Neural progenitor cell (in vitro differentiated cells): ENCODE measurements around the gene MYL11. TPM values are rescaled to one million over a fixed set of nuclear protein-coding genes. Genes with fewer than 3 reads are reported as not detected.

ENCODE experiments used
- DNase-seq: peaks from one replicate; pipeline ENCODE4 v3.0.0-alpha.2; 2016; ENCODE audit warnings: low spot score
- H2AFZ ChIP-seq: fragments of 200-600 bp; sonication (generic); replicated peaks from 2 replicates; pipeline ENCODE4 v1.6.1; 2016; ENCODE audit warnings: antibody characterized with exemption
- H3F3A ChIP-seq: fragments of 200-600 bp; sonication (generic); 2 replicates; pipeline ENCODE4 v1.6.1; 2016; ENCODE audit warnings: antibody characterized with exemption, low read depth
- H3K27ac ChIP-seq: fragments of 200-600 bp; sonication (generic); 2 replicates; pipeline ENCODE4 v1.5.1; 2016; ENCODE audit warnings: mild to moderate bottlenecking
- H3K27me3 ChIP-seq: fragments of 200-600 bp; sonication (generic); 2 replicates; pipeline ENCODE4 v1.6.1; 2016; ENCODE audit warnings: mild to moderate bottlenecking, moderate library complexity
- H3K36me3 ChIP-seq: fragments of 200-600 bp; sonication (generic); 2 replicates; pipeline ENCODE4 v1.5.1; 2016
- H3K4me1 ChIP-seq: fragments of 200-600 bp; sonication (generic); 2 replicates; pipeline ENCODE4 v1.6.1; 2016; ENCODE audit warnings: mixed run types
- H3K4me2 ChIP-seq: fragments of 200-600 bp; sonication (generic); 2 replicates; pipeline ENCODE4 v1.6.1; 2016
- H3K4me3 ChIP-seq: fragments of 200-600 bp; sonication (generic); 2 replicates; pipeline ENCODE4 v1.5.1; 2016
- H3K79me2 ChIP-seq: fragments of 200-600 bp; sonication (generic); 2 replicates; pipeline ENCODE4 v1.6.1; 2016; ENCODE audit warnings: low read depth
- H3K9ac ChIP-seq: fragments of 200-600 bp; sonication (generic); 2 replicates; pipeline ENCODE4 v1.6.1; 2016
- H3K9me3 ChIP-seq: fragments of 200-600 bp; sonication (generic); 2 replicates; pipeline ENCODE4 v1.5.1; 2016; ENCODE audit warnings: low read depth
- H4K20me1 ChIP-seq: fragments of 200-600 bp; sonication (generic); 2 replicates; pipeline ENCODE4 v1.6.1; 2016; ENCODE audit warnings: low read depth
- H3K27ac Mint-ChIP-seq: 3 replicates; pipeline ENCODE4 v1.8.0; 2021; ENCODE audit warnings: mixed read lengths
- H3K27me3 Mint-ChIP-seq: 2 replicates; pipeline ENCODE4 v1.8.0; 2022; ENCODE audit warnings: low read depth, mild to moderate bottlenecking, inconsistent platforms, moderate library complexity, mixed read lengths; ENCODE audit not compliant: insufficient read depth
- H3K36me3 Mint-ChIP-seq: 3 replicates; pipeline ENCODE4 v1.8.0; 2021; ENCODE audit warnings: mixed read lengths
- H3K4me1 Mint-ChIP-seq: 3 replicates; pipeline ENCODE4 v1.8.0; 2021; ENCODE audit warnings: mixed read lengths
- H3K4me3 Mint-ChIP-seq: 3 replicates; pipeline ENCODE4 v1.8.0; 2021; ENCODE audit warnings: mild to moderate bottlenecking, moderate library complexity, mixed read lengths
- H3K9me3 Mint-ChIP-seq: 3 replicates; pipeline ENCODE4 v1.8.0; 2020; ENCODE audit warnings: mixed read lengths
- EZH2 ChIP-seq: fragments of 200-600 bp; sonication (generic); IDR thresholded peaks from 2 replicates; pipeline ENCODE4 v1.6.1; 2017; ENCODE audit warnings: antibody characterized with exemption, mild to moderate bottlenecking, moderate library complexity
- EZH2phosphoT487 ChIP-seq: fragments of 200-600 bp; sonication (generic); IDR thresholded peaks from 2 replicates; pipeline ENCODE4 v1.6.1; 2017; ENCODE audit warnings: antibody characterized with exemption
- total RNA-seq: library from RNA; depleted of rRNA; stranded (reverse); fragments of >200 nt; gene quantifications from 2 replicates; pipeline ENCODE4 v1.2.3, GENCODE V29; 2015; ENCODE audit warnings: low replicate concordance
- TF ChIP-seq, protein P1 (sequence below): fragments of 200-600 bp; sonication (generic); IDR thresholded peaks from 2 replicates; pipeline ENCODE4 v1.5.1; 2017; ENCODE audit warnings: antibody characterized with exemption, mild to moderate bottlenecking

Gene MYL11
- total RNA-seq, 1 donor from 2014 or later = 4.1 TPM

- Mint-ChIP-seq H3K4me1 (peaks cover 26% of the 10 kb centered on the region), H3K27me3 (peaks cover 2% of the 10 kb centered on the region), H3K36me3 (peaks cover 3% of the 10 kb centered on the region), H3K4me3 (no peak within 1 kb of the TSS), H3K27ac (peak within 1 kb of the TSS; percentile 14), H3K9me3 (no peaks in the 10 kb centered on the region)
- H3K79me2 ChIP-seq = peaks cover 16% of the 10 kb centered on the region
- no peak within 1 kb of the TSS for H3K4me2 ChIP-seq
- peaks cover 6% of the 10 kb centered on the region for H4K20me1 ChIP-seq
- no peak within 1 kb of the TSS for H2AFZ ChIP-seq
- no peak within 1 kb of the TSS for H3K27ac ChIP-seq
- no peaks in the 10 kb centered on the region for H3K9me3 ChIP-seq
- H3K9ac ChIP-seq = no peak within 1 kb of the TSS
- no peaks in the 10 kb centered on the region for H3K27me3 ChIP-seq
- TF ChIP-seq, protein P1, sequence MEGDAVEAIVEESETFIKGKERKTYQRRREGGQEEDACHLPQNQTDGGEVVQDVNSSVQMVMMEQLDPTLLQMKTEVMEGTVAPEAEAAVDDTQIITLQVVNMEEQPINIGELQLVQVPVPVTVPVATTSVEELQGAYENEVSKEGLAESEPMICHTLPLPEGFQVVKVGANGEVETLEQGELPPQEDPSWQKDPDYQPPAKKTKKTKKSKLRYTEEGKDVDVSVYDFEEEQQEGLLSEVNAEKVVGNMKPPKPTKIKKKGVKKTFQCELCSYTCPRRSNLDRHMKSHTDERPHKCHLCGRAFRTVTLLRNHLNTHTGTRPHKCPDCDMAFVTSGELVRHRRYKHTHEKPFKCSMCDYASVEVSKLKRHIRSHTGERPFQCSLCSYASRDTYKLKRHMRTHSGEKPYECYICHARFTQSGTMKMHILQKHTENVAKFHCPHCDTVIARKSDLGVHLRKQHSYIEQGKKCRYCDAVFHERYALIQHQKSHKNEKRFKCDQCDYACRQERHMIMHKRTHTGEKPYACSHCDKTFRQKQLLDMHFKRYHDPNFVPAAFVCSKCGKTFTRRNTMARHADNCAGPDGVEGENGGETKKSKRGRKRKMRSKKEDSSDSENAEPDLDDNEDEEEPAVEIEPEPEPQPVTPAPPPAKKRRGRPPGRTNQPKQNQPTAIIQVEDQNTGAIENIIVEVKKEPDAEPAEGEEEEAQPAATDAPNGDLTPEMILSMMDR = no peak
- TF ChIP-seq EZH2phosphoT487 (no peak), EZH2 (no peak)
- H3K4me1 ChIP-seq = peaks cover 2% of the 10 kb centered on the region
- H3F3A ChIP-seq = peaks cover 19% of the 10 kb centered on the region
- no peak for DNase-seq
- H3K36me3 ChIP-seq = no peaks in the 10 kb centered on the region
- H3K4me3 ChIP-seq = no peak within 1 kb of the TSS
Measured at GRCh38 chr16:30382111-30382881, 7.7 kb downstream of the MYL11 start, which contains the start of gene SEPTIN1. SEPTIN1 (minus strand) TSS chr16:30382561; CDS start chr16:30382542, 19 bp downstream.

DNA sequence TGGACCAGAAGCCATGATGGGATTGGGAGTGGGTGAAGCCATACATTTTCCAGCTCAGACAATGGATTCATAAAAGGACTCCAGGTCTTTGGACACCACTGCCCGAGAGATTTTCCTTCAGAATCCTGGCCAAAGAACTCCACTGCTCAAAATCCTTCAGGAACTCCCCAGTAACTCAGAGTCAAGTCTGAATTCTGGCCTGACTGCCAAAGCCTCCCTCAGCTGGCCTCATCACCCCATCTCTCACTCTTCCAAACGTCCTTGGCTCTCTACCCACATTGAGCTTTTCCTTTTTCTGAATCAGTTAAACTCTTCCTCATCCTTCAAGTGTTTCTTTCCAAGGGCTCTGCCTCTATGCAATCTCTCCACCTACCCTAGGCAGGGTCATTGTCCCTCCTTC lies 8.9 kb downstream of the MYL11 start:
- no peak overlapping the region for H3K4me2 ChIP-seq
- H3K27me3 ChIP-seq = no peaks in the 10 kb centered on the region
- peaks cover 19% of the 10 kb centered on the region for H3K4me1 Mint-ChIP-seq
- peaks cover 16% of the 10 kb centered on the region for H3K79me2 ChIP-seq
- no peak overlapping the region for H2AFZ ChIP-seq
- no peak overlapping the region for H3K27ac ChIP-seq
- no peak overlapping the region for H3K4me3 Mint-ChIP-seq
- no peaks in the 10 kb centered on the region for H3K36me3 ChIP-seq
- DNase-seq = no peak
- H3K9me3 ChIP-seq = no peaks in the 10 kb centered on the region
- H4K20me1 ChIP-seq = peaks cover 6% of the 10 kb centered on the region
- peaks cover 3% of the 10 kb centered on the region for H3K36me3 Mint-ChIP-seq
- no peaks in the 10 kb centered on the region for H3K9me3 Mint-ChIP-seq
- no peak overlapping the region for H3K4me3 ChIP-seq
- TF ChIP-seq, protein P1 = no peak
- no peak for TF ChIP-seq EZH2phosphoT487
- no peak for TF ChIP-seq EZH2
- H3K27me3 Mint-ChIP-seq = peaks cover 2% of the 10 kb centered on the region
- H3K4me1 ChIP-seq = no peaks in the 10 kb centered on the region
- peak overlapping the region; percentile 72 for H3K27ac Mint-ChIP-seq
- peaks cover 8% of the 10 kb centered on the region for H3F3A ChIP-seq
- no peak overlapping the region for H3K9ac ChIP-seq

- DNase-seq = peak; percentile 87
- H3K4me3 Mint-ChIP-seq = peak overlapping the region; percentile 86
- H3K27me3 Mint-ChIP-seq = peaks cover 13% of the 10 kb centered on the region
- no peaks in the 10 kb centered on the region for H3K36me3 ChIP-seq
- H3K9me3 Mint-ChIP-seq = no peaks in the 10 kb centered on the region
- no peak for TF ChIP-seq EZH2phosphoT487
- TF ChIP-seq, protein P1 = no peak
- H3K4me3 ChIP-seq = peak overlapping the region; percentile 100
- H3K9ac ChIP-seq = peak overlapping the region; percentile 75
- H3K27ac Mint-ChIP-seq = peak overlapping the region; percentile 98
- H3K27ac ChIP-seq = peak overlapping the region; percentile 99
- H2AFZ ChIP-seq = peak overlapping the region; percentile 30
- H3K27me3 ChIP-seq = no peaks in the 10 kb centered on the region
- peaks cover 42% of the 10 kb centered on the region for H3K4me1 Mint-ChIP-seq
- H3K79me2 ChIP-seq = peaks cover 42% of the 10 kb centered on the region
- H4K20me1 ChIP-seq = peaks cover 38% of the 10 kb centered on the region
- H3K36me3 Mint-ChIP-seq = peaks cover 5% of the 10 kb centered on the region
- no peaks in the 10 kb centered on the region for H3K9me3 ChIP-seq
- peaks cover 68% of the 10 kb centered on the region for H3F3A ChIP-seq
- H3K4me2 ChIP-seq = peak overlapping the region; percentile 100
- peaks cover 32% of the 10 kb centered on the region for H3K4me1 ChIP-seq
Measured at GRCh38 chr16:30394592-30395154, 20.1 kb downstream of the MYL11 start.
